Muscle layer of duodenum (tissue), 2 donors: ENCODE results near the gene KLC4.

Experiments used
- H3K27ac ChIP-seq: one replicate; pipeline ENCODE4 v1.7.0; 2013; ENCODE audit warnings: mild to moderate bottlenecking, low read length
- H3K27me3 ChIP-seq: one replicate; pipeline ENCODE4 v1.7.0; 2013; ENCODE audit warnings: low read depth, mild to moderate bottlenecking, control low read depth, low read length
- H3K36me3 ChIP-seq, 2 donors: one replicate each; pipeline ENCODE4 v1.7.0; 2013; ENCODE audit warnings: low read length in 2 of 2, control low read depth in 1 of 2, mild to moderate bottlenecking in 1 of 2; ENCODE audit not compliant: insufficient read depth in 2 of 2, control insufficient read depth in 1 of 2
- H3K4me1 ChIP-seq, 2 donors: one replicate each; pipeline ENCODE4 v1.7.0; 2013; ENCODE audit warnings: low read length in 2 of 2, mild to moderate bottlenecking in 2 of 2, control low read depth in 1 of 2, moderate library complexity in 1 of 2; ENCODE audit not compliant: insufficient read depth in 2 of 2, control insufficient read depth in 1 of 2
- H3K4me3 ChIP-seq, 2 donors: one replicate each; pipeline ENCODE4 v1.7.0; 2013; ENCODE audit warnings: low read length in 2 of 2, low read depth in 1 of 2, mild to moderate bottlenecking in 1 of 2
- H3K9me3 ChIP-seq, 2 donors: one replicate each; pipeline ENCODE4 v1.7.0; 2013; ENCODE audit warnings: low read length in 2 of 2, control low read depth in 1 of 2, mild to moderate bottlenecking in 1 of 2; ENCODE audit not compliant: control insufficient read depth in 1 of 2
- donor health status: healthy.

KLC4 gene

DNA sequence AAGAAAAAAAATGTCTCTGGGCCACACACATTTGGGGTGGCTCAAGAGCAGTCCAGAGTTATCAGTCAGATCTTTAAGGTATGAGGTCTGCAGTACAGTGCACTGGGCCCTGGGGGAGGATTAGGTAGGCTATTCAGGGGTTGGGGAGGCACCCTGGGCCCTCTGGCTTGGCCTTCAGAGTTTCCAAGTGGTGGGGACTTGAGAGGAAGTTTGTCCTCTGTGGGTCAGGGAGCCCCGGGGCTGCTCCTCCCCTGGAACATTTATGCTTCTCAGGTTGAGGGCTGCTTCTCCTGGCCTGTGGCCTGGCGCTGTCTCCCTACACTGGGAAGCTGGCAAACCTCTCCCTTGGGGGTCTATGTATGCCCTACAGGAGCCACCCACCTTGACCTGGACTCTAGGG is 62.7 kb downstream of the KLC4 start:
- peaks cover 0 to 8% of the 10 kb centered on the region in 2 donors for H3K4me1 ChIP-seq
- H3K36me3 ChIP-seq: no peaks in the 10 kb centered on the region
- no peak overlapping the region for H3K27ac ChIP-seq
- H3K27me3 ChIP-seq: no peaks in the 10 kb centered on the region
- H3K4me3 ChIP-seq: no peak overlapping the region
- H3K9me3 ChIP-seq: no peaks in the 10 kb centered on the region

DNA sequence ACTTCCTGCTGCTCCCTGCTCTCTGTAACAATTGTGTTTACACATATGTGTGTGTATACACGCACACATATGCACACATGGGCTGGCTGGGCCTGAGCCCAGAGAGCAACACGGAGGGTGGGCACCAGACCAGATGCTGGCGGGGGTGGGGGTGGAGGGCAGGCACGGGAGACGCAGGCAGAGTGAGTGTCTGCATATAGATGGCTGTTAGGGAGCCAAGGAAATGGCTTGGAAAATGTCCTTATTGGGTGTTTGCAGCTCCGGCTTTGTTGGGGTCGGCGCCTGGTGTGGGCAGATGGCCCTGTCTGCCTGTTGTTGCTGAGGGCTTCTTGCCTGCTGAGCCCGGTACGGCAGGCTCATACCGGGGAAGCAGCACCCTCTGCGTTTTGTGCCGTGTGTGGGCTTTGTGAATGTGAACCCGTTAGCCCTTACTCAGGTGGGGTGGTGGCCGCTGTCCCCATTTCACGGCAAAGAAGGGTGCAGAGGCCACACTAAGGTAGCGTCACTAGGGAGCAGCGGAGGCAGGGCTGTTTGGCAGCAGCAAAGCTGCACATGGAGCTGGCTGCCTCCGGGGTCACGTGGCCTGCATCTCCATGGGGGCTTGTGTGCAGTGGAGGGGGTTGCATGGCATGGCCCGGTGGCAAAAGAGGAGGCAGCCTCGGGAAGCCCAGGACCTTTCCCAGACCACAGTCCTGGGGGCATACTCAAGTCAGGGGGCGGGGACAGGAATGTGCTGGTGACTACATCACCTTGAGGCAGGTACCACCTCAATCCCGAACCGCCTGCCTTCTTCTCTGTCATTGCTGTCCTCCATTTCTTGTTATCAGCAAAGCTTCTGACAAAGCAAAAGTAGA is 64.3 kb downstream of the KLC4 start:
- Histone ChIP-seq H3K27ac (no peak overlapping the region), H3K27me3 (no peaks in the 10 kb centered on the region), H3K36me3 (no peaks in the 10 kb centered on the region), H3K4me1 (peaks cover 0 to 8% of the 10 kb centered on the region in 2 donors), H3K9me3 (no peaks in the 10 kb centered on the region), H3K4me3 (no peak overlapping the region)

DNA sequence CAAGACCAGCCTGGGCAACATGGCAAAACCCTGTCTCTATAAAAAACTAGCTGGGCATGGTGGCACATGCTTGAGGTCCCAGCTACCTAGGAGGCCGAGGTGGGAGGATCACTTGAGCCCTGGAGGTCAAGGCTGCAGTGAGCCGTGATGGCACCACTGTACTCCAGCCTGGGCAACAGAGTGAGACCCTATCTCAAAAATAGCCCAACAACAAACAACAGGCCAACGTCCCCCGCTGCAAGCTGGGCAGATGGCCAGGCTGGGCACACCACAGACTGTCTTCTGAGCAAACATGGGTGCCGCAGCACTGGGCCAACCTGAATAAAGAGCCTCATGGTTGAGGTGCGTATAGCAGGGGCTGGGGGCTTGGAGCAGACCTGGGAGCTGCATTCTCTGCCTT is 65.0 kb downstream of the KLC4 start:
- Histone ChIP-seq H3K4me1 (peaks cover 0 to 8% of the 10 kb centered on the region in 2 donors), H3K9me3 (no peaks in the 10 kb centered on the region), H3K27ac (no peak overlapping the region), H3K27me3 (no peaks in the 10 kb centered on the region), H3K4me3 (no peak overlapping the region), H3K36me3 (no peaks in the 10 kb centered on the region)
